H1 (cell line): ENCODE data around the gene ATP1B3. TPM values are rescaled to one million over a fixed set of nuclear protein-coding genes. Genes with fewer than 3 reads are reported as not detected.

Experiments
- CTCF ChIA-PET: fragments of 300-600 bp; sonication (Branson Sonifier 250); formaldehyde crosslinking; loops from one replicate; lab custom pipeline; 2021; ENCODE audit not compliant: partially characterized antibody; lab: Charles Lee
- POLR2A ChIA-PET: fragments of 300-600 bp; sonication (Branson Sonifier 250); formaldehyde crosslinking; loops from one replicate; lab custom pipeline; 2021; ENCODE audit warnings: inconsistent platforms; ENCODE audit not compliant: partially characterized antibody; lab: Charles Lee
- DNase-seq, 2 experiments: peaks; one replicate each; pipeline versions ENCODE4 v3.0.0 to v3.0.0-alpha.2; 2010 to 2022; ENCODE audit warnings: low spot score in 2 of 2, low read depth in 1 of 2, mixed read lengths in 1 of 2
- FAIRE-seq: peaks from 2 replicates; lab custom pipeline; 2011; peaks lifted over from hg19 to GRCh38; lab: Jason Lieb, UNC
- H2AFZ ChIP-seq: 2 replicates; pipeline ENCODE4 v1.8.1; 2012; ENCODE audit warnings: low read length, inconsistent platforms
- H2AK5ac ChIP-seq: 2 replicates; pipeline ENCODE4 v1.6.1; 2013; ENCODE audit warnings: low read depth, low read length
- H2BK120ac ChIP-seq: replicated peaks from 2 replicates; pipeline ENCODE3; 2013; ENCODE audit warnings: low read depth, low read length, inconsistent platforms
- H2BK12ac ChIP-seq: 2 replicates; pipeline ENCODE4 v1.6.1; 2013; ENCODE audit warnings: low read depth, low read length
- H2BK15ac ChIP-seq: 2 replicates; pipeline ENCODE4 v1.6.1; 2013; ENCODE audit warnings: low read length
- H2BK20ac ChIP-seq: 2 replicates; pipeline ENCODE4 v1.6.1; 2013; ENCODE audit warnings: low read length
- H2BK5ac ChIP-seq: 2 replicates; pipeline ENCODE4 v1.6.1; 2013; ENCODE audit warnings: low read depth, low read length
- H3K14ac ChIP-seq: 2 replicates; pipeline ENCODE4 v1.6.1; 2013; ENCODE audit warnings: inconsistent platforms; ENCODE audit not compliant: insufficient read length
- H3K18ac ChIP-seq: 2 replicates; pipeline ENCODE4 v1.6.1; 2013; ENCODE audit warnings: low read length; ENCODE audit errors: extremely low read depth
- H3K23ac ChIP-seq: 2 replicates; pipeline ENCODE4 v1.6.1; 2013; ENCODE audit warnings: inconsistent platforms; ENCODE audit not compliant: insufficient read length
- H3K23me2 ChIP-seq: 2 replicates; pipeline ENCODE4 v1.6.1; 2013; ENCODE audit warnings: low read depth, low read length
- H3K27ac ChIP-seq: 2 replicates; pipeline ENCODE4 v1.6.1; 2011; ENCODE audit warnings: low read depth, low read length, inconsistent platforms
- H3K27me3 ChIP-seq, 4 experiments: replicated peaks in 1 of 4; 1 replicate in 1 of 4; 2 replicates in 3 of 4; pipeline versions ENCODE4 v1.6.1 to v1.8.1; 2011 to 2013; ENCODE audit warnings: low read length in 3 of 4, mild to moderate bottlenecking in 3 of 4, inconsistent platforms in 2 of 4, mixed read lengths in 2 of 4, moderate library complexity in 1 of 4; ENCODE audit not compliant: control insufficient read depth in 3 of 4, insufficient read depth in 3 of 4; ENCODE audit errors: extremely low read depth in 1 of 4
- H3K36me3 ChIP-seq, 4 experiments: 2 replicates each; pipeline versions ENCODE4 v1.6.1 to v1.8.1; 2011 to 2013; ENCODE audit warnings: mild to moderate bottlenecking in 4 of 4, low read length in 3 of 4, moderate library complexity in 2 of 4, control low read depth in 1 of 4, inconsistent platforms in 1 of 4; ENCODE audit not compliant: insufficient read depth in 4 of 4, control insufficient read depth in 2 of 4
- H3K4ac ChIP-seq: replicated peaks from 2 replicates; pipeline ENCODE3; 2013; ENCODE audit warnings: low read length, low read depth, mixed read lengths, inconsistent platforms; ENCODE audit not compliant: insufficient read length
- H3K4me1 ChIP-seq, 4 experiments: replicated peaks in 1 of 4; 1 replicate in 1 of 4; 2 replicates in 3 of 4; pipeline versions ENCODE4 v1.6.1 to v1.8.1; 2011 to 2013; ENCODE audit warnings: low read length in 3 of 4, inconsistent platforms in 2 of 4, mixed read lengths in 1 of 4; ENCODE audit not compliant: insufficient read depth in 4 of 4, control insufficient read depth in 3 of 4
- H3K4me2 ChIP-seq, 2 experiments: 2 replicates each; pipeline versions ENCODE4 v1.6.1 to v1.8.1; 2011 to 2013; ENCODE audit warnings: low read depth in 2 of 2, low read length in 2 of 2, control low read depth in 1 of 2, inconsistent platforms in 1 of 2, mild to moderate bottlenecking in 1 of 2; ENCODE audit not compliant: insufficient read depth in 1 of 2
- H3K4me3 ChIP-seq, 4 experiments: fragments of 200-600, 300-600 bp in 1 of 4; sonication (generic), shearing (Covaris generic), sonication (Bioruptor Twin) in 1 of 4; 2 replicates each; pipeline versions ENCODE4 v1.5.1 to v1.8.1; 2011 to 2016; ENCODE audit warnings: low read length in 4 of 4, low read depth in 3 of 4, control low read depth in 2 of 4, inconsistent platforms in 2 of 4, mild to moderate bottlenecking in 2 of 4, mixed read lengths in 1 of 4, moderate library complexity in 1 of 4; ENCODE audit not compliant: insufficient read depth in 2 of 4; ENCODE audit errors: extremely low read depth in 1 of 4
- H3K56ac ChIP-seq: replicated peaks from 2 replicates; pipeline ENCODE3; 2013; ENCODE audit warnings: low read depth, mild to moderate bottlenecking, mixed read lengths, low read length, inconsistent platforms; ENCODE audit not compliant: insufficient read length
- H3K79me1 ChIP-seq: 2 replicates; pipeline ENCODE4 v1.6.1; 2013; ENCODE audit warnings: low read depth, low read length, control low read depth
- H3K79me2 ChIP-seq, 2 experiments: 2 replicates each; pipeline versions ENCODE4 v1.6.1 to v1.8.1; 2012 to 2013; ENCODE audit warnings: low read length in 2 of 2, mild to moderate bottlenecking in 2 of 2, inconsistent platforms in 1 of 2; ENCODE audit not compliant: insufficient read depth in 2 of 2, control insufficient read depth in 1 of 2
- H3K9ac ChIP-seq, 4 experiments: replicated peaks in 1 of 4; 1 replicate in 1 of 4; 2 replicates in 3 of 4; pipeline versions ENCODE4 v1.6.1 to v1.8.1; 2011 to 2013; ENCODE audit warnings: low read depth in 3 of 4, low read length in 3 of 4, control low read depth in 2 of 4, mild to moderate bottlenecking in 2 of 4, moderate library complexity in 2 of 4, inconsistent platforms in 1 of 4; ENCODE audit errors: extremely low read depth in 1 of 4
- H3K9me3 ChIP-seq, 2 experiments: 2 replicates each; pipeline versions ENCODE4 v1.6.1 to v1.8.1; 2012 to 2013; ENCODE audit warnings: mild to moderate bottlenecking in 2 of 2, moderate library complexity in 2 of 2, control low read depth in 1 of 2, inconsistent platforms in 1 of 2, low read depth in 1 of 2, low read length in 1 of 2, mixed read lengths in 1 of 2; ENCODE audit not compliant: insufficient read depth in 2 of 2
- H4K20me1 ChIP-seq, 2 experiments: replicated peaks in 1 of 2; 2 replicates each; pipeline versions ENCODE3 to v1.8.1; 2011 to 2013; ENCODE audit warnings: inconsistent platforms in 2 of 2, low read length in 2 of 2, mild to moderate bottlenecking in 1 of 2; ENCODE audit not compliant: insufficient read depth in 2 of 2, control insufficient read depth in 1 of 2
- H4K5ac ChIP-seq: 2 replicates; pipeline ENCODE4 v1.6.1; 2013; ENCODE audit warnings: low read length, low read depth, mixed read lengths, inconsistent platforms; ENCODE audit not compliant: insufficient read length
- H4K8ac ChIP-seq: 2 replicates; pipeline ENCODE4 v1.8.0; 2013; ENCODE audit warnings: mild to moderate bottlenecking, moderate library complexity, low read length, inconsistent platforms; ENCODE audit not compliant: insufficient read depth; ENCODE audit errors: extremely low read depth
- H4K91ac ChIP-seq: replicated peaks from 2 replicates; pipeline ENCODE3; 2013; ENCODE audit warnings: low read length, mixed read lengths, inconsistent platforms; ENCODE audit not compliant: insufficient read length
- RBBP5 ChIP-seq: IDR thresholded peaks from 2 replicates; pipeline ENCODE4 v1.7.1; 2012; ENCODE audit warnings: low read depth, mild to moderate bottlenecking, inconsistent platforms, low read length, moderate library complexity, borderline replicate concordance
- WGBS, 2 experiments: shearing (Covaris generic) in 1 of 2; methylation state at CpG; one replicate each; pipeline versions ENCODE4 v1.1.6 to v1.1.7; 2013 to 2015; ENCODE audit warnings: low lambda C conversion rate in 2 of 2, mixed read lengths in 2 of 2, inconsistent platforms in 1 of 2, low coverage in 1 of 2, missing lambda C conversion rate in 1 of 2; ENCODE audit not compliant: insufficient replicate concordance in 2 of 2, insufficient coverage in 1 of 2, insufficient read length in 1 of 2; ENCODE audit errors: extremely low coverage in 1 of 2, missing lambda C conversion rate in 1 of 2; 5-methylcytosine and 5-hydroxymethylcytosine counted together
- polyA plus RNA-seq, 7 experiments: library from polyadenylated mRNA; depleted of rRNA in 3 of 7; stranded (reverse) in 5 of 7; unstranded in 2 of 7; fragments of >200 nt in 5 of 7; fragments of 200-250 nt in 2 of 7; gene quantifications; 1 replicate in 5 of 7; 2 replicates in 1 of 7; 4 replicates in 1 of 7; pipeline versions ENCODE4 v1.2.1 to v1.2.3, GENCODE V29; 2011 to 2013; ENCODE audit warnings: missing spikeins in 2 of 7, mixed read lengths in 2 of 7
- total RNA-seq: library from RNA; stranded (reverse); fragmentation: NEBNext Ultra II Directional; extraction: Animal tissue kit (Norgen Biotek cat#: 25700); gene quantifications from 2 replicates; pipeline ENCODE4 v1.2.1, GENCODE V29; 2021

Gene ATP1B3
- total and polyA plus RNA-seq, 2 of the 8 experiments (the other 6 are each of a cell fraction or from before 2014, with no cell fraction given): 233 to 342 TPM

DNA sequence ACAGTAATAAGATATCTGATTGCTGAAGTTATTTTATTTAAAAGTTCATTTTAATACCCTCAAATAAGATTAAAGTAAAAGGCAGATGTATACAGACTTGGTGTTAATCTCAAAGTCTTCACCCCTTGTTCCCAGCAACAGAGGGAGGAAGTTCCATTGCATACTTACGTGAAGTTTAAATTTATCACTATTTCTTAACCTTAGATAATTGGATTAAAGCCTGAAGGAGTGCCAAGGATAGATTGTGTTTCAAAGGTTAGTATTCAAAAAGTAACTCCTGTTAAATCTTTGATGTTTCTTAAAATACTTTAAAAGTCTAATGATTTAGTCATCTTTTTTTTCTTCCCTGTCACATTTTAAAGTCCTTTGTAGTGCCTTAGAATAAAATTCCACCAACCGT is 39.3 kb downstream of the ATP1B3 start:
- Histone ChIP-seq H3K79me2 (no peaks in the 10 kb centered on the region; a peak in 1 of 4 replicates), H3K9ac (no peak overlapping the region), H3K9me3 (no peaks in the 10 kb centered on the region), H4K20me1 (no peaks in the 10 kb centered on the region), H3K27ac (no peak overlapping the region), H3K27me3 (no peaks in the 10 kb centered on the region), H3K36me3 (peaks cover 0 to 63% (median 32%) of the 10 kb centered on the region in 4 experiments; a peak in 6 of 8 replicates), H3K14ac (no peak overlapping the region), H4K8ac (no peak overlapping the region), H2BK5ac (no peak overlapping the region), H2AK5ac (no peak overlapping the region), H3K79me1 (no peaks in the 10 kb centered on the region), H3K4me1 (no peaks in the 10 kb centered on the region), H3K18ac (no peak overlapping the region), H4K91ac (no peak overlapping the region), H3K56ac (no peak overlapping the region), H2AFZ (no peak overlapping the region), H3K23me2 (no peaks in the 10 kb centered on the region; the same call in 1 of the 2 replicates), H2BK12ac (no peak overlapping the region), H3K4ac (no peak overlapping the region), H3K4me2 (no peak overlapping the region), H2BK20ac (no peak overlapping the region), H3K23ac (no peak overlapping the region), H3K4me3 (no peak overlapping the region), H2BK15ac (no peak overlapping the region), H2BK120ac (no peak overlapping the region), H4K5ac (no peak overlapping the region)
- no peak for FAIRE-seq
- ChIA-PET CTCF (no interaction called here), POLR2A (no interaction called here)
- no peak for DNase-seq
- 83% methylated on average over 2 of the region's 2 CpGs; no CpG with 5 or more reads in 1 of the 2 experiments for WGBS, 2 experiments
- no peak for TF ChIP-seq RBBP5
